ENCODE results near the gene MFAP3.

DNA sequence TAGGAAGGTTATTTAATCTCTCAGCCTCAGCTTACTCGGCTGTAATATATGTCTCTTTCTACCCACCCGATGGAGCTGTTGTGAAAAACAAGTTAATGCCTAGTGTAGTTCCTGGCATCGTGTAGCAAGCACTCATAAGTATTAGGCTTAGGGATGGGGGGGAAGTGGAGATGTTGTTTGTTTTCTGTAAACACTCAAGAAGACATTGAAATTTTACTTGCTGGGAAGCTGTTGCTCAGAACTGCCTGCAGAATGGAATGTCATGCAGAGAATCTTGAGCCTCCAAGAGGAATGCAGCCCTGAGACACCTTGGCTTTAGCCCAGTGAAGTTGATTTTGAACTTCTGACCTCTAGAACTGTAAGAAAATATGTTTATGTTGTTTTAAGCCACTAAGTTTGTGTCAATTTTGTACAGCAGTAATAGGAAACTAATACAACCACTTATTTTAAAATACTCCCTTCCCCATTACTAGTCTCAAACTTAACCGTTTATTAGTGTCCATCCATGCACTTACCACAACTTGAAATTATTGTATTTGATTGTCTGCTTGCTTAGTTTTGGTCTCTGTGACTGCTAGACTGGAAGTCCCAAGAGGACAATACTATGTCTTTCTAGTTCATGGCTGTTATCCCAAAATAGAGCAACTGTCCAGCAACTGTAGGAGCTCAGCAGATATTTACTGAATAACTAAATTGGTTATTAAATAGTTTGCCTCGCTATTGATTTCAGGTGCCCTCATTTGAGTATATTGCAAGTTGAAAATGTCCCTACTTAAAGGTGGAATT lies 53.8 kb downstream of the MFAP3 start:
- TF ChIP-seq POLR2A (IDR thresholded peaks at IDR 0.05) (no peak), POLR2AphosphoS5 (IDR thresholded peaks at IDR 0.05) (no peak), CTCF (IDR thresholded peaks at IDR 0.05) (no peak)

Measured in breast epithelium (tissue), 3 donors.